GM10266 (cell line): ENCODE measurements around the gene EXPH5.

Experiments used
- DNase-seq: peaks from one replicate; pipeline ENCODE4 v3.0.0; 2012; ENCODE audit errors: extremely low spot score
- TF ChIP-seq, protein P1 (sequence below): IDR thresholded peaks from 2 replicates; pipeline ENCODE4 v1.5.1; 2012; ENCODE audit warnings: mild to moderate bottlenecking, low read depth; ENCODE audit not compliant: control insufficient read depth, insufficient read depth; ENCODE audit errors: missing control alignments

The EXPH5 gene

GRCh38 chr11:108516125-108516524, 77.4 kb downstream of the EXPH5 start:
- TF ChIP-seq, protein P1, sequence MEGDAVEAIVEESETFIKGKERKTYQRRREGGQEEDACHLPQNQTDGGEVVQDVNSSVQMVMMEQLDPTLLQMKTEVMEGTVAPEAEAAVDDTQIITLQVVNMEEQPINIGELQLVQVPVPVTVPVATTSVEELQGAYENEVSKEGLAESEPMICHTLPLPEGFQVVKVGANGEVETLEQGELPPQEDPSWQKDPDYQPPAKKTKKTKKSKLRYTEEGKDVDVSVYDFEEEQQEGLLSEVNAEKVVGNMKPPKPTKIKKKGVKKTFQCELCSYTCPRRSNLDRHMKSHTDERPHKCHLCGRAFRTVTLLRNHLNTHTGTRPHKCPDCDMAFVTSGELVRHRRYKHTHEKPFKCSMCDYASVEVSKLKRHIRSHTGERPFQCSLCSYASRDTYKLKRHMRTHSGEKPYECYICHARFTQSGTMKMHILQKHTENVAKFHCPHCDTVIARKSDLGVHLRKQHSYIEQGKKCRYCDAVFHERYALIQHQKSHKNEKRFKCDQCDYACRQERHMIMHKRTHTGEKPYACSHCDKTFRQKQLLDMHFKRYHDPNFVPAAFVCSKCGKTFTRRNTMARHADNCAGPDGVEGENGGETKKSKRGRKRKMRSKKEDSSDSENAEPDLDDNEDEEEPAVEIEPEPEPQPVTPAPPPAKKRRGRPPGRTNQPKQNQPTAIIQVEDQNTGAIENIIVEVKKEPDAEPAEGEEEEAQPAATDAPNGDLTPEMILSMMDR, result no peak
- no peak for DNase-seq

- no peak for DNase-seq
- TF ChIP-seq, protein P1, result no peak
Measured at GRCh38 chr11:108512708-108513107, 80.9 kb downstream of the EXPH5 start.

DNA sequence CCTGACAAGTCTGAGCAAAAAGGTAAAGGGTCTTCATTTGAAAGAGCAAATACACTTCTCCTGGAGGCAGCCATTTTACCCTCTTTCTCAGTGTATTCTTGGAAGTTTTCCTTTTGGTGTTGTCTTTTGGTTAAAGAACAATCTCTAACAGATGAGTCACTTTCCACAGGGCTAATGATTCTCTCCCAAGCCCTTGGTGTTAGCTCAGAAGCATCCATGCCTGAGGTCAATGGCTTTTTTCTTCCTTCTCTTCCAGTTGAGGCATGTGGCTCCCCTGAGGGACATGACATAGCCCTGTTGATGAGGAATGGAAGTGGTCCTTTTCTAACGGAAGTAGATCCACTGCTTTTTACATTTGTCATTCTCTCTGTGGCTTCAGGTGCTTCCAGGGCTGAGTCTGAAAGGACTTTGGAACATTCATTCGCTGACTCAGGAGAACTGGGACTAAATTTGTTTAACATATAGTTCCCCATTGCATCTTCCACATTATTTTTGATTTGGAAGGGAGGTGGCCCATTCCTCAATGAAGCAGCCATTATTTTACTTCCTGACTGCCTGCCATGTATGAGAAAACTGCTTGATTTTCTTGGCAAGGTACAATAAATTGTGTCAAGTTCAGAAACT, 81.6 kb downstream of the EXPH5 start:
- DNase-seq, result no peak
- TF ChIP-seq, protein P1, result no peak

- DNase-seq, result no peak
- TF ChIP-seq, protein P1, result no peak
Measured at GRCh38 chr11:108508653-108509593, 84.6 kb downstream of the EXPH5 start.

GRCh38 chr11:108501396-108501795, 92.2 kb downstream of the EXPH5 start:
- TF ChIP-seq, protein P1, result no peak
- DNase-seq, result no peak

- TF ChIP-seq, protein P1, result no peak
- DNase-seq, result no peak
Measured at GRCh38 chr11:108500721-108501120, 92.8 kb downstream of the EXPH5 start.

DNA sequence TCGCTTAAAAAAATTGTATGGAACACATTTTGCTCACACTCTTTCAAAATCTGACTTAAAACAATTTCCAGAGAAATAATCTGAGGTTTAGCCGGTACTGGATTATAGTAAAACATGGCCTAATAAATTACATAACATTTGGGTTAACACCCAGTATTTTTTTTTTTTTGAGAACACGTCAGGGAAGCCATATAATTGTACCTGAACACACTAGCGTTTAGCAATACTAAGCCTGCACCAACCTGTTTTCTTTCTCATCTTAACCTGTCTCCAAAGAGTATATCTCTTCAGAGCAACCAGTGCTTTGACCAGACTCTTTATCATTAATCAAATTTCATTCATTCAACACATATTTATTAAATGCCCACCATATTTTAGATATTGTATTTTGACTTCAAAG, 93.4 kb downstream of the EXPH5 start:
- TF ChIP-seq, protein P1, result no peak
- no peak for DNase-seq
